Lung (tissue), 12 donors: ENCODE measurements around the gene ANKRD62. TPM values are rescaled to one million over a fixed set of nuclear protein-coding genes. Genes with fewer than 3 reads are reported as not detected.

Experiments
- ATAC-seq: fragments of 200-7000 bp; cut with Tn5 transposase; one replicate; pipeline ENCODE4 v1.9.1; 2020; ENCODE audit warnings: moderate number of reproducible peaks; ENCODE audit not compliant: insufficient read depth, low FRiP score
- DNase-seq, 3 donors: peaks; one replicate each; pipeline ENCODE4 v3.0.0-alpha.2; 2013 to 2017
- H3K27ac ChIP-seq, 2 donors: one replicate each; pipeline ENCODE4 v1.5.1; 2013; ENCODE audit warnings: mild to moderate bottlenecking in 2 of 2, moderate library complexity in 2 of 2, control low read depth in 1 of 2, inconsistent platforms in 1 of 2, low read depth in 1 of 2, low read length in 1 of 2
- H3K27me3 ChIP-seq, 3 donors: one replicate each; pipeline ENCODE4 v1.5.1; 2013; ENCODE audit warnings: low read length in 2 of 3; ENCODE audit not compliant: control insufficient read depth in 3 of 3, insufficient read depth in 3 of 3
- H3K36me3 ChIP-seq, 4 donors: one replicate each; pipeline ENCODE4 v1.5.1; 2013; ENCODE audit warnings: low read length in 4 of 4, mild to moderate bottlenecking in 1 of 4, moderate library complexity in 1 of 4; ENCODE audit not compliant: control insufficient read depth in 4 of 4, insufficient read depth in 4 of 4
- H3K4me1 ChIP-seq, 5 donors: one replicate each; pipeline ENCODE4 v1.5.1; 2013; ENCODE audit warnings: low read length in 5 of 5, mild to moderate bottlenecking in 2 of 5, moderate library complexity in 1 of 5; ENCODE audit not compliant: control insufficient read depth in 5 of 5, insufficient read depth in 5 of 5
- H3K4me3 ChIP-seq: one replicate; pipeline ENCODE4 v1.5.1; 2013; ENCODE audit warnings: mild to moderate bottlenecking, control low read depth, moderate library complexity
- H3K9ac ChIP-seq, 2 donors: one replicate each; pipeline ENCODE4 v1.5.1; 2013; ENCODE audit warnings: low read length in 2 of 2, control low read depth in 1 of 2; ENCODE audit not compliant: insufficient read depth in 1 of 2
- H3K9me3 ChIP-seq, 4 donors: one replicate each; pipeline ENCODE4 v1.5.1; 2013; ENCODE audit warnings: low read length in 3 of 4, mild to moderate bottlenecking in 1 of 4, moderate library complexity in 1 of 4; ENCODE audit not compliant: control insufficient read depth in 4 of 4, insufficient read depth in 3 of 4
- CTCF ChIP-seq: IDR thresholded peaks from 2 replicates; pipeline ENCODE4 v1.5.1; 2012; ENCODE audit warnings: mild to moderate bottlenecking; ENCODE audit errors: control extremely low read depth, extremely low read depth
- WGBS, 2 donors: extraction: QIAGEN DNeasy Blood & Tissue Kit; methylation state at CpG; one replicate each; pipeline ENCODE4 v1.1.7; 2013; 5-methylcytosine and 5-hydroxymethylcytosine counted together
- polyA plus RNA-seq, 2 donors: library from polyadenylated mRNA; stranded (reverse); fragments of 200-250 nt; gene quantifications; one replicate each; pipeline ENCODE4 v1.2.1, GENCODE V29; 2013
- total RNA-seq, 2 donors: library from RNA; depleted of rRNA in 1 of 2; stranded (reverse); fragments of >200 nt in 1 of 2; gene quantifications; one replicate each; pipeline ENCODE4 v1.2.1, GENCODE V29; 2014 to 2021
- donor health status: control.
- donor health status: control.
- donor health status: Bipolar disorder and iron deficiency.
- donor health status: healthy.
- donor health status: DM: yes; HTN: yes; CAD: no.

Gene ANKRD62
- total and polyA plus RNA-seq, 4 donors, result 0.06 to 0.12 (median 0.09) TPM; not detected in 1

- DNase-seq (peak in 2 of 3 donors; percentile 49 to 59), ATAC-seq (no peak)
- Histone ChIP-seq H3K36me3 (no peaks in the 10 kb centered on the region), H3K4me1 (peaks cover 0 to 7% (median 0%) of the 10 kb centered on the region in 5 donors), H3K9ac (no peak overlapping the region), H3K9me3 (no peaks in the 10 kb centered on the region), H3K27me3 (no peaks in the 10 kb centered on the region), H3K27ac (no peak overlapping the region), H3K4me3 (no peak overlapping the region)
- TF ChIP-seq CTCF, result no peak
- 76 to 87% methylated on average over 6 of the region's 6 CpGs for WGBS, 2 donors
These were observed 14.0 kb upstream of the ANKRD62 start for GRCh38 chr18:12079491-12080237.

GRCh38 chr18:12085136-12085535 lies 8.5 kb upstream of the ANKRD62 start:
- 91 to 93% methylated on average over 13 of the region's 13 CpGs for WGBS, 2 donors
- H3K27ac ChIP-seq, result no peak overlapping the region
- no peaks in the 10 kb centered on the region for H3K27me3 ChIP-seq
- H3K9me3 ChIP-seq, result no peaks in the 10 kb centered on the region
- H3K4me1 ChIP-seq, result peaks cover 0 to 3% (median 0%) of the 10 kb centered on the region in 5 donors
- no peaks in the 10 kb centered on the region for H3K36me3 ChIP-seq
- DNase-seq (no peak), ATAC-seq (no peak)
- TF ChIP-seq CTCF, result no peak
- H3K9ac ChIP-seq, result no peak overlapping the region
- H3K4me3 ChIP-seq, result no peak overlapping the region

- peaks cover 0 to 3% (median 0%) of the 10 kb centered on the region in 5 donors for H3K4me1 ChIP-seq
- ATAC-seq (no peak), DNase-seq (no peak)
- H3K9me3 ChIP-seq, result no peaks in the 10 kb centered on the region
- no peak for TF ChIP-seq CTCF
- no peak overlapping the region for H3K9ac ChIP-seq
- WGBS, 2 donors, result 88 to 99% methylated on average over 4 of the region's 4 CpGs
- H3K27ac ChIP-seq, result no peak overlapping the region
- no peak overlapping the region for H3K4me3 ChIP-seq
- H3K27me3 ChIP-seq, result no peaks in the 10 kb centered on the region
- H3K36me3 ChIP-seq, result no peaks in the 10 kb centered on the region
These were observed 7.9 kb upstream of the ANKRD62 start for GRCh38 chr18:12085786-12086185.

GRCh38 chr18:12086249-12086648 lies 7.4 kb upstream of the ANKRD62 start:
- H3K4me3 ChIP-seq, result no peak overlapping the region
- H3K9me3 ChIP-seq, result no peaks in the 10 kb centered on the region
- no peak for DNase-seq
- no peak overlapping the region for H3K9ac ChIP-seq
- no peaks in the 10 kb centered on the region for H3K27me3 ChIP-seq
- no peak for TF ChIP-seq CTCF
- no peaks in the 10 kb centered on the region for H3K36me3 ChIP-seq
- H3K4me1 ChIP-seq, result peaks cover 0 to 3% (median 0%) of the 10 kb centered on the region in 5 donors
- no peak overlapping the region for H3K27ac ChIP-seq
- ATAC-seq, result peak; percentile 59
- whole genome bisulfite sequencing, 2 donors, result 77 to 88% methylated on average over 5 of the region's 5 CpGs
